Calu3 (cell line): ENCODE data around the gene CACNG8. TPM values are rescaled to one million over a fixed set of nuclear protein-coding genes. Genes with fewer than 3 reads are reported as not detected.

ENCODE experiments used
- BruUV-seq: library from RNA; stranded (reverse); fragments of 400-500 nt; replicated peaks from 2 replicates; lab custom pipeline; 2021; lab: Mats Ljungman, UMichigan
- CTCF ChIA-PET: fragments of 300-600 bp; sonication (Branson Sonifier 250); formaldehyde crosslinking; loops from one replicate; lab custom pipeline; 2022; ENCODE audit warnings: antibody characterized with exemption; lab: Charles Lee
- DNase-seq: peaks from one replicate; pipeline ENCODE4 v3.0.0; 2022
- H3K27ac Mint-ChIP-seq: one replicate; pipeline ENCODE4 v1.8.0; 2022; ENCODE audit warnings: mixed read lengths; ENCODE audit not compliant: unreplicated experiment
- H3K27me3 Mint-ChIP-seq: one replicate; pipeline ENCODE4 v1.8.0; 2022; ENCODE audit warnings: mixed read lengths; ENCODE audit not compliant: unreplicated experiment
- H3K36me3 Mint-ChIP-seq: one replicate; pipeline ENCODE4 v1.8.0; 2022; ENCODE audit warnings: mild to moderate bottlenecking, moderate library complexity, mixed read lengths; ENCODE audit not compliant: insufficient read depth, unreplicated experiment
- H3K4me1 Mint-ChIP-seq: one replicate; pipeline ENCODE4 v1.8.0; 2022; ENCODE audit warnings: mild to moderate bottlenecking, low read depth, mixed read lengths; ENCODE audit not compliant: unreplicated experiment
- H3K4me3 Mint-ChIP-seq: one replicate; pipeline ENCODE4 v1.8.0; 2022; ENCODE audit warnings: mild to moderate bottlenecking, low read depth, moderate library complexity, mixed read lengths; ENCODE audit not compliant: unreplicated experiment
- H3K9me3 Mint-ChIP-seq: one replicate; pipeline ENCODE4 v1.8.0; 2022; ENCODE audit warnings: low read depth, mixed read lengths; ENCODE audit not compliant: unreplicated experiment
- CTCF ChIP-seq: fragments of 200-600 bp; IDR thresholded peaks from one replicate; pipeline ENCODE4 v1.8.0; 2022; ENCODE audit warnings: antibody characterized with exemption; ENCODE audit not compliant: unreplicated experiment
- intact Hi-C: fragments of 100-400 bp; cut with micrococcal nuclease; formaldehyde crosslinking; loops from one replicate; pipeline ENCODE4 v1.10.0; 2022; ENCODE audit not compliant: unreplicated experiment
- total RNA-seq: library from RNA; stranded (reverse); gene quantifications from 2 replicates; pipeline ENCODE4 v1.2.3, GENCODE V29; 2022

The CACNG8 gene
- total RNA-seq, 1 experiment from 2014 or later = 19.0 TPM

- intact Hi-C loops = no loop called here
- Mint-ChIP-seq H3K27me3 (peaks cover 93% of the 10 kb centered on the region), H3K27ac (no peak overlapping the region), H3K9me3 (no peaks in the 10 kb centered on the region), H3K4me3 (no peak overlapping the region), H3K36me3 (peaks cover 5% of the 10 kb centered on the region), H3K4me1 (peaks cover 35% of the 10 kb centered on the region)
- no peak for DNase-seq
- CTCF ChIA-PET = no interaction called here
- TF ChIP-seq CTCF = no peak
- BruUV-seq = no TSS peak
Observed at GRCh38 chr19:53961523-53962356, 997 bp upstream of the CACNG8 start.

GRCh38 chr19:53965091-53965490 lies 2.4 kb downstream of the CACNG8 start:
- TF ChIP-seq CTCF = no peak
- CTCF ChIA-PET = no interaction called here
- H3K4me1 Mint-ChIP-seq = peaks cover 24% of the 10 kb centered on the region
- H3K27ac Mint-ChIP-seq = no peak overlapping the region
- BruUV-seq = no TSS peak
- H3K9me3 Mint-ChIP-seq = no peaks in the 10 kb centered on the region
- peaks cover 5% of the 10 kb centered on the region for H3K36me3 Mint-ChIP-seq
- intact Hi-C loops = no loop called here
- peaks cover 71% of the 10 kb centered on the region for H3K27me3 Mint-ChIP-seq
- DNase-seq = no peak
- H3K4me3 Mint-ChIP-seq = no peak overlapping the region

GRCh38 chr19:53966931-53967330 lies 4.2 kb downstream of the CACNG8 start:
- CTCF ChIA-PET = no interaction called here
- Mint-ChIP-seq H3K4me1 (peaks cover 12% of the 10 kb centered on the region), H3K9me3 (no peaks in the 10 kb centered on the region), H3K27me3 (peaks cover 52% of the 10 kb centered on the region), H3K36me3 (peaks cover 5% of the 10 kb centered on the region), H3K27ac (no peak overlapping the region), H3K4me3 (no peak overlapping the region)
- intact Hi-C loops = no loop called here
- no peak for DNase-seq
- TF ChIP-seq CTCF = no peak
- BruUV-seq = no TSS peak

- peaks cover 32% of the 10 kb centered on the region for H3K27me3 Mint-ChIP-seq
- no TSS peak for BruUV-seq
- no peak overlapping the region for H3K4me3 Mint-ChIP-seq
- DNase-seq = no peak
- H3K36me3 Mint-ChIP-seq = peaks cover 5% of the 10 kb centered on the region
- no peaks in the 10 kb centered on the region for H3K9me3 Mint-ChIP-seq
- TF ChIP-seq CTCF = no peak
- peaks cover 12% of the 10 kb centered on the region for H3K4me1 Mint-ChIP-seq
- H3K27ac Mint-ChIP-seq = no peak overlapping the region
- intact Hi-C loops = no loop called here
- CTCF ChIA-PET = no interaction called here
Observed at GRCh38 chr19:53969366-53969765, 6.6 kb downstream of the CACNG8 start.
